DND-41 (cell line): ENCODE data around the gene OR6S1.

Experiments used
- ATAC-seq: fragments of 200-7000 bp; cut with Tn5 transposase; 3 replicates; pipeline ENCODE4 v1.9.1; 2021; ENCODE audit warnings: low read depth; ENCODE audit not compliant: insufficient read depth
- DNase-seq: peaks from one replicate; pipeline ENCODE4 v3.0.0-alpha.2; 2020
- H2AFZ ChIP-seq: 2 replicates; pipeline ENCODE4 v1.6.0; 2012; ENCODE audit warnings: low read depth, low read length
- H3K27ac ChIP-seq: 2 replicates; pipeline ENCODE4 v1.5.1; 2012; ENCODE audit warnings: low read length, inconsistent platforms
- H3K27me3 ChIP-seq: fragments of 200-600 bp; sonication (generic); 2 replicates; pipeline ENCODE4 v1.6.0; 2012; ENCODE audit warnings: low read length, mild to moderate bottlenecking, inconsistent platforms; ENCODE audit not compliant: insufficient read depth, poor library complexity
- H3K36me3 ChIP-seq: 2 replicates; pipeline ENCODE4 v1.5.1; 2012; ENCODE audit warnings: low read length, inconsistent platforms; ENCODE audit not compliant: insufficient read depth
- H3K4me1 ChIP-seq: 2 replicates; pipeline ENCODE4 v1.5.1; 2012; ENCODE audit warnings: mild to moderate bottlenecking, low read length; ENCODE audit not compliant: insufficient read depth
- H3K4me2 ChIP-seq: 2 replicates; pipeline ENCODE4 v1.6.0; 2012; ENCODE audit warnings: mild to moderate bottlenecking, moderate library complexity, low read length, inconsistent platforms; ENCODE audit not compliant: insufficient read depth
- H3K4me3 ChIP-seq, 2 experiments: fragments of 200-600 bp in 1 of 2; shearing (Covaris generic) in 1 of 2; 2 replicates each; pipeline ENCODE4 v1.5.1; 2012 to 2016; ENCODE audit warnings: inconsistent platforms in 2 of 2, low read length in 2 of 2, mild to moderate bottlenecking in 2 of 2, low read depth in 1 of 2, moderate library complexity in 1 of 2
- H3K79me2 ChIP-seq: 2 replicates; pipeline ENCODE4 v1.6.0; 2012; ENCODE audit warnings: low read length, inconsistent platforms; ENCODE audit not compliant: insufficient read depth
- H3K9ac ChIP-seq: 2 replicates; pipeline ENCODE4 v1.6.0; 2012; ENCODE audit warnings: low read depth, mild to moderate bottlenecking, inconsistent platforms, low read length, moderate library complexity
- H3K9me3 ChIP-seq: 2 replicates; pipeline ENCODE4 v1.5.1; 2012; ENCODE audit warnings: low read length, moderate library complexity, mild to moderate bottlenecking, inconsistent platforms; ENCODE audit not compliant: insufficient read depth, severe bottlenecking
- H4K20me1 ChIP-seq: 2 replicates; pipeline ENCODE4 v1.6.0; 2012; ENCODE audit warnings: low read length; ENCODE audit not compliant: insufficient read depth
- CTCF ChIP-seq: IDR thresholded peaks from 2 replicates; pipeline ENCODE4 v1.5.1; 2012; ENCODE audit warnings: borderline replicate concordance, low read length, moderate library complexity, mild to moderate bottlenecking; ENCODE audit not compliant: poor library complexity, severe bottlenecking; ENCODE audit errors: extremely low read depth
- EZH2 ChIP-seq: IDR thresholded peaks from 3 replicates; pipeline ENCODE4 v1.6.1; 2012; ENCODE audit warnings: borderline replicate concordance, low read depth, mild to moderate bottlenecking, moderate library complexity, low read length, inconsistent platforms; ENCODE audit not compliant: severe bottlenecking

OR6S1 gene

GRCh38 chr14:20631880-20632389 lies 9.6 kb downstream of the OR6S1 start:
- Histone ChIP-seq H2AFZ (no peak overlapping the region), H3K27ac (no peak overlapping the region), H3K79me2 (no peaks in the 10 kb centered on the region), H3K9me3 (no peaks in the 10 kb centered on the region), H3K4me2 (no peak overlapping the region), H3K4me3 (no peak overlapping the region), H3K9ac (no peak overlapping the region), H3K27me3 (peaks cover 10% of the 10 kb centered on the region), H4K20me1 (no peaks in the 10 kb centered on the region), H3K36me3 (no peaks in the 10 kb centered on the region), H3K4me1 (no peaks in the 10 kb centered on the region)
- DNase-seq (no peak), ATAC-seq (no peak)
- TF ChIP-seq CTCF, result no peak
- no peak for TF ChIP-seq EZH2

DNA sequence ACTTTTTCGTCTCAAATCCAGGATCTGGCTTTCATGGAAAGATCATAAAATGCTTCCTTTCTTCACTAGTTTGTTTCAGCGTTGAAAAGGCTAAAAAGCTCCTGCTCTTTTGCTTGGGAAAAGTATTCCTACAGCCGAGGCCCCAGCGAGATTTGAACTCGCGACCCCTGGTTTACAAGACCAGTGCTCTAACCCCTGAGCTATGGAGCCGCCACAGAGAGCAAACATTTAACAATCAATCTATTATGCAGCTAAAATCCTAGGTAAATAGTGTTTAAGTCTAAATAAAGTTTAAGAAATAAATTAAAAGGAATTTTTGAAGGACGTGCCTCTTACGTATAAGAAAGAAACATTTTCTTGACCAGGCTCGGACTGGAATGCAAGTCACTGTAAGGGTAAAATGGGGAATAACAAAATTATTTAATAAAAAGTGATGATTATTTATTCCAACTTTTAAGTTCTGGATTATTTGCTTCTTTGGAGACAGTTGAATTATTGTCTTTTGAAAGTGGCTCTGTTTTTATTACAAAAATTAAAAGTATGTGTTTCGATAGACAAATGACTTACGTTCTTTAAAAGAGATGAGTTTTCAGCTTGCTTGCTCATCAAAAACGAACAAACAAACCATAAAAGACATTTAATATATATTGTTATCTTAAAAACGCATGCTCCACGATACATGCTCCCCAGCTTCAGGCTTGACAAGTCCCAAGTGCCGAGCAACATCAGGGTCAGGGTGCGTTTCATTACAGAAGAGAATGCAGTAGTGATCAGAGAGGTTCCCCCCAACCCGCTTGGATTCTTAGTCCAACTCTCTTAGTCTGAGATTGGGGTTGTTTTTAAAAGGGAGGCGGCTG lies 10.2 kb downstream of the OR6S1 start:
- TF ChIP-seq CTCF (no peak), EZH2 (no peak)
- H3K4me1 ChIP-seq, result no peaks in the 10 kb centered on the region
- ATAC-seq (no peak), DNase-seq (peak; percentile 24)
- H3K27me3 ChIP-seq, result peaks cover 10% of the 10 kb centered on the region
- H3K9ac ChIP-seq, result no peak overlapping the region
- H3K36me3 ChIP-seq, result no peaks in the 10 kb centered on the region
- H3K79me2 ChIP-seq, result no peaks in the 10 kb centered on the region
- no peak overlapping the region for H2AFZ ChIP-seq
- H3K4me2 ChIP-seq, result no peak overlapping the region
- no peak overlapping the region for H3K4me3 ChIP-seq
- H3K9me3 ChIP-seq, result no peaks in the 10 kb centered on the region
- H4K20me1 ChIP-seq, result no peaks in the 10 kb centered on the region
- H3K27ac ChIP-seq, result no peak overlapping the region

DNA sequence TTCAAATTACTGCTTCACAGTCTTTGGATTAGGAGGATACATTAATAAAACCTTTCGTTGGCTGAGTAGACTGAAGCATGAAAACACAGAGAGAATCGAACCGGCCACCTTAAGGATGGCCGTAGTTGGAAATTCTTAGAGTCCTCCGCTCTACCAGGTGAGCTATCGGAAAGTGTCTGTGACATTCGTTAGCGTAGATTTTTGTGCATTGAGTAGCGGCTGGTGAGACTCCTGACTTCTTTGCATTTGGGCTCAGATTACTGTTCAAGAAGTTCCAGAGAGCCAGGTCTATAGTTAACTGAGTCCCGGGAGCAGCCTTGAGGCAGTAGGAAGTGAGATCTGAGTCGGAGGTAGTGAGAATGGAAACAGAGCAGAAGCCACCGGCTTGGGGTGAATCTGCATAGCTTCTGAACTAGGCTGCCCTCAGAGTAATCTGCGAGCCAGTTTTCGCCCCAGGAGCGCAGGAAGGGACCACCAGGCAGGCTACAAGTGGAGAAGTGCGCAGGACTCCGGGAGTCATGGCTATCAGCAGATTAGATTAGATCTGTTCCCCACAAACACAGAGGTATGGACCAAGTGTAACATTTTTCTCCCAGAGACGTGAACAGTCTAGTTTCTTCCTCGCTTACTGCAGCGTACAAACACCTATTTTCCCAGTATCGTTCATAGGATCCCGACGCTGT lies 11.0 kb downstream of the OR6S1 start:
- Histone ChIP-seq H3K4me2 (no peak overlapping the region), H3K36me3 (no peaks in the 10 kb centered on the region), H3K9me3 (no peaks in the 10 kb centered on the region), H2AFZ (no peak overlapping the region), H3K27ac (no peak overlapping the region), H3K9ac (no peak overlapping the region), H3K4me3 (no peak overlapping the region), H3K79me2 (no peaks in the 10 kb centered on the region), H3K4me1 (no peaks in the 10 kb centered on the region), H3K27me3 (peaks cover 10% of the 10 kb centered on the region), H4K20me1 (no peaks in the 10 kb centered on the region)
- TF ChIP-seq CTCF (no peak), EZH2 (no peak)
- ATAC-seq (no peak), DNase-seq (no peak)
